ENCODE measurements around the gene ERC2.

The ERC2 gene

GRCh38 chr3:56183529-56183928 is 284.7 kb downstream of the ERC2 start:
- no peak for DNase-seq

DNA sequence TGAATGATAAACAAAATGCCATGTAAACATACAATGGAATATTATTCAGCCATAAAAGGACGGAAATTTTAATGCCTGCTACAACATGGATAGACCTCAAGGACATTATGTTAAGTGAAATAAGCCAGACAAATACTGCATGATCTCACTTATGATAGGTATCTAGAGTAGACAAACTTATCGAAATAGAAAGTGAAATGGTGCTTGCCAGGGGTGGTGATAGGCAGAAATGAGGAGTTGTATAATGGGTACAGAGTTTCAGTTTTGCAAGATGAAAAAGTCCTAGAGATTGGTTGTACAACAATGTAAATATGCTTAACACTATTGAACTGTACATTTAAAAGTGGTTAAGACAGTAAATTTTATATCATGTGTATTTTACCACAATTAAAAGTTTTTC is 287.8 kb downstream of the ERC2 start:
- no peak for DNase-seq

DNA sequence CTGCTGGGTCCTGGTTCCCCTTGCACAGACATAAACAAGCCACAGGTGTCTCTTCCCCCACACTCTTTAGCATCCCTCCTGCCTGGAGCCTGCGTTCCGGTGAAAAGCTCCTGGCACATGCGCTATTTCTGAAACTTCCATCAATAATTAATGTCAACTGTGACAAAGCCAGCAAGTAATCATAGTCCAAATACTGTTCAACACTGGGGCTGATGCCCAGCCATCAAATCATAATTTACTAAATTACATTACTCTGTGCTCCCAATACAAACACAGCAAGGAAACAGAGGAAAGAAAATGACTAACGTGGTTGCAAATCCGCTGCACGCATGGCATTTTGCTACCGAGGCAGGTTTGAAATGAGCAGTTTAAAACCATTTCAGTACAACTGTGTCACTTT is 294.7 kb downstream of the ERC2 start:
- DNase-seq: no peak

DNA sequence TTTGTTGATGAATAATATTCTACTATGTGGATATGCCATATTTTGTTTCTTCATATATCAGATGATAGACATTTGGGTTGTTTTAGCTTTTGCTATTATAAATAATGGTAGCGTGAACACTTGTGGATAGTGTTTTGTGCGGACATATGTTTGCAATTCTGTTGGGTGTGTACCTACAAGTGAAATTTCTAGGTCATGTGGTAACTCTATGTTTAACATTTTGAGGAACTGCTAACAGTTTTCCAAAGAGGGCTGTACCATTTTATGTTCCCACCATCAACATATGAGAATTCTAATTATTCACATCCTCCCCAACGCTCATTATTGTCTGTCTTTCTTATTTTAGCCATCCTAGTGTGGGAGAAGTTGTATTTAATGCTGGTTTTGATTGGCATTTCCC is 303.8 kb downstream of the ERC2 start:
- DNase-seq: no peak

DNA sequence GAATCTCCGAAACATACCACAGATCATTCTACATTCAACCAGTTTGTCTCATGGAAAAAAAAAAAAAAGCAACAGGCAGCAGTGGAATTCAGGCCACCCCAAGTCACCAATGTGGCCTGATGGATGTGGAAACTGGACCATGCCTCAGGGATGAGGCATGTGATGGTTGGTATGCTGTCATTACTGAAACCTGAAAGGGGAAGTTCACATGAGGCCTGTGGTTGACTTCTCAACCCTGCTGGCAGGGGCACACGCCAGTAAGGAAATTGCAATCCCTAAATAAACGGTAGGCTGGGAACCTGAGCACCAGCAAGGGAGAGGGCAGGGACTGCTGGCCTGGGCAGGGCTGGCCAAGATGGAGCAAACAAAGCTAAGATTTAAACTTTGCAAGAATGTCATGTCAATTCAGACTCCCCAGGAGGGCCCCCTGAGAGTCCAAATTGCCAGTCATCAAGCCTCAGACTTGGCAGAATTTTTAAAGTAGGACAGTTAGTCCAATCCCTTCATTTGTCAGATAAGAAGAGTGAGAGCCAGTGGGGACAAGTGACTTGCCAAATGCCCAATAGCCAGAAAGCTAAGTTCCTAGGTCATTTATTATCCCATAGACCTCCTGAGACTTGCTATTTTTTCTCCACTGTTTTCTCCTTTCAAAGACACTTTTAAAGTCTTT is 310.4 kb downstream of the ERC2 start:
- DNase-seq: peak; percentile 90 to 98 (median 92)

DNA sequence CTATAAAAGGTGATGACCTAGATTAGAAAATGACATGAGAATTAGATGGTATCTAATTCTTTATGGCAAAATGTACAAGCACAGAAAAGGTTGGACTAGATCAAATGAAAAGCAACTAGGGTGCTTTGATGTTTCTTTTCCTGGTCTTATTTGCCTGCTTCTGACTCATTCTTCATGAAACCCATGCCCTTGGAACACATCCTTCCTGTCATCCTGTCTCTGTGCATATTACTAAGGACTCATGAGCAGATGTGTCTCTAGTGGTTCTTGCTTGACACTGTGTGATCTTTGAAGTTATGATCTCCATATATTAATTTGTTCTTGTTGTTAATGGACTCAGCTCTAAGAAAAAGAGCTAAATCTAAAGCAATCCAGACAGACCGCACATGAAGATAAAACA is 314.0 kb downstream of the ERC2 start:
- peak in 2 of 4 experiments; percentile 13 to 18 for DNase-seq

DNA sequence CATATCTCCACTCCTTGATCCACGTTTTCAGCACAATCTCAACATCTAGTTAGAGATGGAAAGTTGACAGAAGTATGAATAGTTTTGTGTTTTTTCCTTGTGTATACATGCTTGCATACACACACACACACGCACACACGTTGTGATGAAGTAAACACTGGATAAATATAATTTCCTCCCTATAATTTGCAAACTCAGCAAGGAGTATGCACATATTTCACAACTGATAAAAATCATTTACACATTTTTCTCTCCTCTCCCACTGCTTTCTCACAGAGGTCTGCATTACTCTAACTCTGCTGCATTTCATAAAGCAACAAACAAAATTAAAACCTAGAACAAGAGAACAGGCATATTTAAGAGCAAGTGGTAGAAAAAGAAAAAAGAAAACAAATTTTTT is 320.9 kb downstream of the ERC2 start:
- no peak for DNase-seq

DNA sequence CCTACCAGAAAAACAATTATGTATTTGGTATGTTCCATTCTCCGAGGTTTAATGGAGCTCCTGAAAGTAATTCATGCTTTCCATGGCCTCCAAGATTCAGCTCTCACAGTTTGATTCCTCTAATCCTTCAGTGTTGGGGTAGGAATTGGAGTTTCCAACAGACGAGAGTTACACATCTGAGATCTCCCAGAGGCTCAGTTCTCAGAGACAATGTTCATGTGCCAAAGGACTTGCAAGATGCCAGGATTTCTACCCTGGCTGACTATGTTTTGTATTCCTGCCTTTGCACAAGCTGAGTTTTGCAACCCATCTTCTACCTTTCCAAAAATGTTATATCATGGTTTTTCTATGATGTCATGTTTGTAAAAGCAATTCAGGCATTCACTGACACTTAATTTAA is 322.9 kb downstream of the ERC2 start:
- no peak for DNase-seq

- no peak for DNase-seq
Observed at GRCh38 chr3:56144805-56145204, 323.5 kb downstream of the ERC2 start.

- no peak for DNase-seq
Observed at GRCh38 chr3:56137415-56137814, 330.9 kb downstream of the ERC2 start.

GRCh38 chr3:56136514-56136913 is 331.8 kb downstream of the ERC2 start:
- DNase-seq: no peak

- DNase-seq: no peak
Observed at GRCh38 chr3:56135941-56136340, 332.3 kb downstream of the ERC2 start.

GRCh38 chr3:56133423-56133822 is 334.8 kb downstream of the ERC2 start:
- peak in 1 of 4 experiments; percentile 8 for DNase-seq

GRCh38 chr3:56132762-56133161 is 335.5 kb downstream of the ERC2 start:
- DNase-seq: no peak

DNA sequence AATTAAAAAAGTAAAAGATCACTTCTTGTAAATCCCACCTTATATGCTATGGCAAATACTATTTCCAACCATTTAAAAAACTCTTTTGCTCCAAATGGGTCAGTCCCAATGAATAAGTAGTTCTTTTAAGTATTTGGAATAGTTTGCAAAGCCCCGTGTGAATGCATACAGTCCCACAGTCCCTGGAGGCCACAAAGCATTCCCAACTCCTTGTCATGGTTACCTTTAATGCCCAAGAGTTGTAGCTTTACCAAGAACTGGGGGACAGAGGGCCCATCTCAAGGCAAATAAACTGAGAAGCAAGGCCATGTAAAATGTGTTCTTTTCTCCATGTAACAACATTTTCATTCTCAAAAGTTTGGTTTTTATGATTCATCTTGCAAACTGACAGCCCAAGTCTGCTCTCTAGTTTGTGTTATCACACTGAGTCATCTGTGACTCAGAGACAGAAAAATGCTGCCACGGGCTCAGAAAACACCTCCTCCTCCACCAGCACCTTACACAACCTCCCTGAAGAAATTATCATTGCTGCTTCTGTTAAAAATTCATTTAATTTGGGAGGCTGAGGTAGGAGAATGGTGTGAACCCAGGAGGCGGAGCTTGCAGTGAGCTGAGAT is 336.2 kb downstream of the ERC2 start:
- DNase-seq: peak; percentile 38 to 75 (median 55)

GRCh38 chr3:56130036-56130435 is 338.2 kb downstream of the ERC2 start:
- DNase-seq: no peak

DNA sequence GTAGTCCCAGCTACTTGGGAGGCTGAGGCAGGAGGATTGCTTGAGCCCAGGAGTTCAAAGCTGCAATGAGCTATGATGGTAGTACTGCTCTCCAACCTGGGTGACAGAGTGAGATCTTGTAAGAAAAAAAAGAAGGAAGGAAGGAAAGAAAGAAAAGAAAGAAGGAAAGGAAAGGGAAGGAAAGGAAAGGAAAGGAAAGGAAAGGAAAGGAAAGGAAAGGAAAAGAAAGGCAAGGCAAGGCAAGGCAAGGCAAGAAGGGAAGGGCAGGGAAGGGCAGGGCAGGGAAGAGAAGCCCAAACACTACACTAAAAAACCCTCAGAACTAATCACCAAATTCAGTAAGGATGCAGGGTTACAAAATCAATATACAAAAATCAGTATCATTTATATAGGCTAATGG is 341.6 kb downstream of the ERC2 start:
- DNase-seq: no peak

GRCh38 chr3:56125358-56126005 is 342.8 kb downstream of the ERC2 start:
- DNase-seq: peak; percentile 31 to 71 (median 47)

DNA sequence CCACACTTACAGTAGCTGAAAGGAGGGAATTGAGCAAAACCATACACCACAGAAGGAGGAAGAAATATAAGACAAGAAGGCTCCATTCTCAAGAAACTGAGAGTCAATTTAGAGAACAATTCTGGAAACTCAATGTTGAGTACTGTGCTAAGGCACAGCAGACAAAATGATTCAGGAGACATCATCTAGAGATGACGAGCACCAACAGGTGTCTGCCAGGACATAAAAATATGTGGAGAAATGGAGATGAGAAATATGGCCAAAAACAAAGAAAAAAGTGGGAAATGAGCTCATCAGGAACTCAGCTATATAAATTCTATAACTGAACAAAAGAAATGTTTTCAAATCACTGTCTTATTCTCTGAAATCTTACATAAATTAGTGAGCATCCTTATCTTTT is 343.7 kb downstream of the ERC2 start:
- DNase-seq: no peak

- no peak for DNase-seq
Observed at GRCh38 chr3:56123487-56123886, 344.8 kb downstream of the ERC2 start.

DNA sequence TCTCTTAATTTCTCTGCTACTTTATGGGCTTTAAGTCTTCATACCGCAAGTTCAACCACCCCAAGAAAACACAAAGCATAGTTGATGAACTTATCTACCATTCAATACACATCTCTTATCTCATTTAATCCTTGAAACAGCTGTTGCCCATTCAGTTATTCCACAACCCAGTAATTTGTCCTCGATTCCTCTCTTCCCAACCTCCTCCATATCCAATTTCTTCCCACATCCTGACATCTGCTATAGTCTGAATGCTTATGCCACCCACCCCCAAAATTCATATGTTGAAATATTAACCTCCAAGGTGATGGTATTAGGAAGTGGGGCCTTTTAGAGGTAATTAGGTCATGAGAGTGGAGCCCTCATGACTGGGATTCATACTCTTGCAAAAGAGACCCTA is 345.4 kb downstream of the ERC2 start:
- no peak for DNase-seq

GRCh38 chr3:56121716-56122115 is 346.6 kb downstream of the ERC2 start:
- no peak for DNase-seq

GRCh38 chr3:56119575-56120349 is 348.5 kb downstream of the ERC2 start:
- peak in 3 of 4 experiments; percentile 25 to 45 (median 43) for DNase-seq

Measured in suppressor macrophage (primary cell).